Neutrophil (primary cell): ENCODE results near the gene PPM1G.

ENCODE experiments used
- H3K27ac ChIP-seq: fragments of 200-600 bp; sonication (generic); 2 replicates; pipeline ENCODE4 v1.5.1; 2016; ENCODE audit warnings: mild to moderate bottlenecking, moderate library complexity
- H3K27me3 ChIP-seq: fragments of 200-600 bp; sonication (generic); 2 replicates; pipeline ENCODE4 v1.6.0; 2016; ENCODE audit warnings: mild to moderate bottlenecking
- H3K36me3 ChIP-seq: fragments of 200-600 bp; sonication (generic); 2 replicates; pipeline ENCODE4 v1.5.1; 2017
- H3K4me1 ChIP-seq, 2 experiments: fragments of 200-600 bp in 1 of 2; sonication (generic) in 1 of 2; 1 replicate in 1 of 2; 2 replicates in 1 of 2; pipeline versions ENCODE4 v1.5.1 to v1.6.1; 2013 to 2016; ENCODE audit warnings: low read depth in 1 of 2, low read length in 1 of 2, mild to moderate bottlenecking in 1 of 2, moderate library complexity in 1 of 2; ENCODE audit not compliant: control insufficient read depth in 1 of 2, insufficient read depth in 1 of 2
- H3K4me3 ChIP-seq, 2 experiments: fragments of 200-600 bp in 1 of 2; sonication (generic) in 1 of 2; 1 replicate in 1 of 2; 2 replicates in 1 of 2; pipeline ENCODE4 v1.5.1; 2013 to 2016; ENCODE audit warnings: low read depth in 1 of 2, low read length in 1 of 2, mild to moderate bottlenecking in 1 of 2, moderate library complexity in 1 of 2
- H3K9me3 ChIP-seq: fragments of 200-600 bp; sonication (generic); 2 replicates; pipeline ENCODE4 v1.5.1; 2016
- CTCF ChIP-seq: fragments of 200-600 bp; sonication (generic); IDR thresholded peaks from 2 replicates; pipeline ENCODE4 v1.5.1; 2016; ENCODE audit warnings: antibody characterized with exemption

The PPM1G gene

DNA sequence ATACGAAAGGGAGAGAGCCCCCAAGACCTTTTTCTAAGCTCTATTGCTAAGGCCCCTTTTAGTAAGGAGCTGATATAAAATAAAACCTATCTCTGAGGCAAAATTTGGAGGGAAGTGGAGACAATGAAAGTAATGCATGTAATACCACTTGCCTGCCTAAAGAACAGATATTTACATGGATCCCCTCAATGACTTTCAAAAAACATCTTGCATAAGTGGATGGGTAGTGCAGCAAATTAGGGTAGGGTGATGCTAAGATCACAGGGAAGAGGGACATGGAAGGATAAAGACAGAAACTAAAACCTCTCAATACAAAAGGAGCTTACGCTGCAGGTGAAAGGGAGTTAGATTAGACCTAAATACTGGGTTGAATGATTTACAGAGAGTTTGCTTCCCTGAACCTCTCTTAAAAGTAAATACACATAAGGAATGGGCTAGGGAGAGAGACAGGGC lies 30.0 kb downstream of the PPM1G start:
- Histone ChIP-seq H3K4me3 (peak overlapping the region; percentile 62 to 78), H3K4me1 (peaks cover 14 to 22% of the 10 kb centered on the region in 2 experiments), H3K27ac (peak overlapping the region; percentile 96), H3K36me3 (peaks cover 75% of the 10 kb centered on the region), H3K27me3 (no peaks in the 10 kb centered on the region), H3K9me3 (no peaks in the 10 kb centered on the region)
- TF ChIP-seq CTCF = no peak

DNA sequence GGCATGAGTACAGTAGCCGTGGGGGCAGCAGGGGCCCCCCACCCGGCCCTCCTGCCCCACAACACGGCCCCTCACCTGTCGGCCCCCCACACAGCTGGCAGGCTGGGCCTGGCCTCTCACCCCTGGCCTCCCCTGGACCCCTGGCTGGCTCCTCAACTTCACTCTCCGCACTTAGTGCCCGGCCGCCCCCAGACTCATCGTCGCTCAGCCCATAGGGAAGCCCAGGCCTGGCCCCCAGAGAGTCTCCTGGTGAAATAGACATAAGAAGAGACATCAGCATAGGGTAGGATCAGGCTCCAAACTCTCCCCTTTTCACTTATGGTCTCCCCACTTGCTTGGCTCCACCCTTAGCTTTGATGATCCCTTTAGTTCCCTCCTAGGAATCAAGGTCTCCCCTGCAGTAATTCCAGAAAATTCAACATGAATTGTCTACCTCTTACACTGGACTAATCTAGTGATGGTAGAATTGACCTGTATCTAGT lies 30.5 kb downstream of the PPM1G start:
- Histone ChIP-seq H3K36me3 (peaks cover 75% of the 10 kb centered on the region), H3K27ac (peak overlapping the region; percentile 96), H3K9me3 (no peaks in the 10 kb centered on the region), H3K4me1 (peaks cover 14 to 22% of the 10 kb centered on the region in 2 experiments), H3K27me3 (no peaks in the 10 kb centered on the region), H3K4me3 (no peak overlapping the region)
- no peak for TF ChIP-seq CTCF

- H3K36me3 ChIP-seq = peaks cover 75% of the 10 kb centered on the region
- H3K4me1 ChIP-seq = peaks cover 14 to 22% of the 10 kb centered on the region in 2 experiments
- H3K4me3 ChIP-seq = no peak overlapping the region
- no peak for TF ChIP-seq CTCF
- no peaks in the 10 kb centered on the region for H3K27me3 ChIP-seq
- H3K27ac ChIP-seq = peak overlapping the region; percentile 96
- H3K9me3 ChIP-seq = no peaks in the 10 kb centered on the region
Measured at GRCh38 chr2:27378096-27378808, 31.1 kb downstream of the PPM1G start.

- Histone ChIP-seq H3K4me1 (peaks cover 14 to 22% of the 10 kb centered on the region in 2 experiments), H3K27ac (no peak overlapping the region)
Measured at GRCh38 chr2:27377618-27378095, 31.7 kb downstream of the PPM1G start.

More at GRCh38 chr2:27377618-27378095, 31.7 kb downstream of the PPM1G start:
- Histone ChIP-seq H3K36me3 (peaks cover 76% of the 10 kb centered on the region), H3K4me3 (no peak overlapping the region), H3K9me3 (no peaks in the 10 kb centered on the region), H3K27me3 (no peaks in the 10 kb centered on the region)
- no peak for TF ChIP-seq CTCF
